Astrocyte (in vitro differentiated cells and primary cell): ENCODE results near the gene MYPOP. TPM values are rescaled to one million over a fixed set of nuclear protein-coding genes. Genes with fewer than 3 reads are reported as not detected.
A peak's percentile ranks its signal among the peaks of the same experiment; 100 is the strongest.

Experiments used
- DNase-seq: peaks from one replicate; pipeline ENCODE4 v3.0.0-alpha.2; 2010; ENCODE audit warnings: low read depth
- FAIRE-seq: peaks from 2 replicates; lab custom pipeline; 2011; peaks lifted over from hg19 to GRCh38; lab: Jason Lieb, UNC
- H2AFZ ChIP-seq: 2 replicates; pipeline ENCODE4 v1.6.0; 2012; ENCODE audit warnings: low read depth, low read length, inconsistent platforms
- H3K27ac ChIP-seq: 2 replicates; pipeline ENCODE4 v1.5.1; 2011; ENCODE audit warnings: low read depth, low read length, inconsistent platforms
- H3K27me3 ChIP-seq: 2 replicates; pipeline ENCODE4 v1.6.0; 2011; ENCODE audit warnings: low read length, inconsistent platforms; ENCODE audit not compliant: insufficient read depth
- H3K36me3 ChIP-seq: 2 replicates; pipeline ENCODE4 v1.5.1; 2011; ENCODE audit warnings: low read length, inconsistent platforms; ENCODE audit not compliant: insufficient read depth
- H3K4me1 ChIP-seq: 2 replicates; pipeline ENCODE4 v1.5.1; 2011; ENCODE audit warnings: low read length, inconsistent platforms; ENCODE audit not compliant: insufficient read depth
- H3K4me2 ChIP-seq: 2 replicates; pipeline ENCODE4 v1.6.0; 2012; ENCODE audit warnings: low read length, inconsistent platforms
- H3K4me3 ChIP-seq: 2 replicates; pipeline ENCODE4 v1.5.1; 2011; ENCODE audit warnings: low read depth, mild to moderate bottlenecking, low read length, inconsistent platforms; ENCODE audit not compliant: insufficient read depth
- H3K79me2 ChIP-seq: 2 replicates; pipeline ENCODE4 v1.6.0; 2012; ENCODE audit warnings: mild to moderate bottlenecking, low read length, inconsistent platforms; ENCODE audit not compliant: insufficient read depth
- H3K9ac ChIP-seq: 2 replicates; pipeline ENCODE4 v1.6.0; 2012; ENCODE audit warnings: mild to moderate bottlenecking, low read length, inconsistent platforms
- H3K9me3 ChIP-seq: 2 replicates; pipeline ENCODE4 v1.5.1; 2012; ENCODE audit warnings: low read depth, mild to moderate bottlenecking, low read length, inconsistent platforms; ENCODE audit not compliant: insufficient read depth
- H4K20me1 ChIP-seq: 2 replicates; pipeline ENCODE4 v1.6.0; 2012; ENCODE audit warnings: low read length, inconsistent platforms; ENCODE audit not compliant: insufficient read depth
- H3K27ac Mint-ChIP-seq: one replicate; pipeline ENCODE4 v1.8.0; 2021; ENCODE audit warnings: mild to moderate bottlenecking, mixed read lengths; ENCODE audit not compliant: unreplicated experiment
- H3K27me3 Mint-ChIP-seq: one replicate; pipeline ENCODE4 v1.8.0; 2021; ENCODE audit warnings: low read depth, mixed read lengths; ENCODE audit not compliant: unreplicated experiment
- H3K36me3 Mint-ChIP-seq: one replicate; pipeline ENCODE4 v1.8.0; 2021; ENCODE audit warnings: low read depth, mixed read lengths; ENCODE audit not compliant: unreplicated experiment
- H3K4me1 Mint-ChIP-seq: one replicate; pipeline ENCODE4 v1.8.0; 2021; ENCODE audit warnings: low read depth, mixed read lengths; ENCODE audit not compliant: unreplicated experiment
- H3K4me3 Mint-ChIP-seq: one replicate; pipeline ENCODE4 v1.8.0; 2021; ENCODE audit warnings: mild to moderate bottlenecking, moderate library complexity, mixed read lengths; ENCODE audit not compliant: unreplicated experiment
- H3K9me3 Mint-ChIP-seq: one replicate; pipeline ENCODE4 v1.8.0; 2021; ENCODE audit warnings: mild to moderate bottlenecking, mixed read lengths; ENCODE audit not compliant: unreplicated experiment
- EZH2 ChIP-seq: IDR thresholded peaks from 2 replicates; pipeline ENCODE4 v1.6.1; 2012; ENCODE audit warnings: mild to moderate bottlenecking, low read length, inconsistent platforms; ENCODE audit not compliant: insufficient read depth
- total RNA-seq: library from RNA; stranded (reverse); gene quantifications from 2 replicates; pipeline ENCODE4 v1.2.1, GENCODE V29; 2021
- TF ChIP-seq, protein P1 (sequence below): IDR thresholded peaks from 2 replicates; pipeline ENCODE4 v1.5.1; 2011; ENCODE audit warnings: low read depth, mild to moderate bottlenecking, inconsistent platforms, low read length, moderate library complexity; ENCODE audit not compliant: insufficient read depth

MYPOP gene
- total RNA-seq, 1 donor from 2014 or later: 11.0 TPM

DNA sequence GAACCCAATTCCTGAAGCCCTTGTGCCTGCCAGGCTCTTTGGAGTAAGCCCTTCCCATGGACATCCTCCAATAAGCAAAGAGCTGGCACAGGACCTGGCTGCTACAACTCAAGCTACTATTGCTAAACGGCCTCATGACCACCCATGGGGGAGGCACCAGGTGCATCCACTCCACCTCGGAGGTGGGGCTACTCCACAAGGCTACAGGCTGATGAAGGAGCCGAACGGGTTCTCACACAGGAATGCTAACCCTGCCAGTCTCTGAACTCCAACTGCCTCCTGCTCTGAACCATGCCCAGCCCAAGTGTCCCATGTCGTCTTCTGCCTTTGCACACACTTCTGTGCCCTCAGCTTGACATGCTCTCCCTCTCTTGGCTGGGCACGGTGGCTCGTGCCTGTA lies 49.4 kb downstream of the MYPOP start:
- Histone ChIP-seq H4K20me1 (peaks cover 41% of the 10 kb centered on the region), H3K4me2 (no peak overlapping the region), H3K27me3 (no peaks in the 10 kb centered on the region), H3K36me3 (peaks cover 37% of the 10 kb centered on the region), H2AFZ (no peak overlapping the region), H3K79me2 (peaks cover 27% of the 10 kb centered on the region), H3K9ac (no peak overlapping the region), H3K4me3 (no peak overlapping the region), H3K9me3 (no peaks in the 10 kb centered on the region), H3K27ac (no peak overlapping the region), H3K4me1 (no peaks in the 10 kb centered on the region)
- peaks cover 3% of the 10 kb centered on the region for H3K4me1 Mint-ChIP-seq
- H3K27ac Mint-ChIP-seq: no peak overlapping the region
- no peak for FAIRE-seq
- H3K27me3 Mint-ChIP-seq: no peaks in the 10 kb centered on the region
- no peak overlapping the region for H3K4me3 Mint-ChIP-seq
- no peak for TF ChIP-seq EZH2
- TF ChIP-seq, protein P1, sequence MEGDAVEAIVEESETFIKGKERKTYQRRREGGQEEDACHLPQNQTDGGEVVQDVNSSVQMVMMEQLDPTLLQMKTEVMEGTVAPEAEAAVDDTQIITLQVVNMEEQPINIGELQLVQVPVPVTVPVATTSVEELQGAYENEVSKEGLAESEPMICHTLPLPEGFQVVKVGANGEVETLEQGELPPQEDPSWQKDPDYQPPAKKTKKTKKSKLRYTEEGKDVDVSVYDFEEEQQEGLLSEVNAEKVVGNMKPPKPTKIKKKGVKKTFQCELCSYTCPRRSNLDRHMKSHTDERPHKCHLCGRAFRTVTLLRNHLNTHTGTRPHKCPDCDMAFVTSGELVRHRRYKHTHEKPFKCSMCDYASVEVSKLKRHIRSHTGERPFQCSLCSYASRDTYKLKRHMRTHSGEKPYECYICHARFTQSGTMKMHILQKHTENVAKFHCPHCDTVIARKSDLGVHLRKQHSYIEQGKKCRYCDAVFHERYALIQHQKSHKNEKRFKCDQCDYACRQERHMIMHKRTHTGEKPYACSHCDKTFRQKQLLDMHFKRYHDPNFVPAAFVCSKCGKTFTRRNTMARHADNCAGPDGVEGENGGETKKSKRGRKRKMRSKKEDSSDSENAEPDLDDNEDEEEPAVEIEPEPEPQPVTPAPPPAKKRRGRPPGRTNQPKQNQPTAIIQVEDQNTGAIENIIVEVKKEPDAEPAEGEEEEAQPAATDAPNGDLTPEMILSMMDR: no peak
- peaks cover 29% of the 10 kb centered on the region for H3K36me3 Mint-ChIP-seq
- no peaks in the 10 kb centered on the region for H3K9me3 Mint-ChIP-seq
- DNase-seq: no peak

DNA sequence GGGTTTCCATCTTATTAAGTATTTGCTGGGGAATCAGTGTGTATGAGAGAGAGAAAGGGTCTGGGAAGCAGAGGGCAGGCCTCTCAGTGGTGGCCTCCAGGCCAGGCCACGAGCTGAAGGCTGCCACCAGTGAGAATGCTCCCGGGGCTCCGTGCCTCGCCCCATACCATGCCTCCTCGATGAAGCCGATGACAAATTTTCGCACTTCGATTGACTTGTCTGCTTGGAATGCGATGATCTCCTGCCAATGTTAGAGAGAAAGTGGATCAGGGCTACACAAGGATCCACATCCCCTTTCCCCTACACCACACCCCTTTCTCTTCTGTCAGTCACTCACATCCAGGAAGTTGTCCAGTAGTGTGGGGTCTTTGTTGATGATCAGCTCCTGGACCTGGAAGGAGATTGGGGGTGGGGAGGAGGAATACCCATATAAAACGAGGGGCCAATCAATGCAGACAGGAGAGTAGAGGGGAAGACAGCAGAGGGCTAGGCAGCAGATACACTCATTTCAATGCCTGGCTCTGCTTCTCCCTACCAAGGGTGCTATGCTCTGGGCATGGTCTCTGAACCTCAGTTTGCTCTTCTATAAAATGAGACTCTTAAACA lies 50.2 kb downstream of the MYPOP start:
- no peaks in the 10 kb centered on the region for H3K9me3 Mint-ChIP-seq
- H3K36me3 Mint-ChIP-seq: peaks cover 31% of the 10 kb centered on the region
- H3K36me3 ChIP-seq: peaks cover 45% of the 10 kb centered on the region
- H3K4me3 ChIP-seq: no peak overlapping the region
- peak; percentile 27 for DNase-seq
- H4K20me1 ChIP-seq: peaks cover 40% of the 10 kb centered on the region
- H3K4me1 Mint-ChIP-seq: peaks cover 3% of the 10 kb centered on the region
- no peak overlapping the region for H3K27ac Mint-ChIP-seq
- H3K4me2 ChIP-seq: no peak overlapping the region
- TF ChIP-seq EZH2: no peak
- TF ChIP-seq, protein P1: no peak
- FAIRE-seq: no peak
- no peaks in the 10 kb centered on the region for H3K4me1 ChIP-seq
- no peak overlapping the region for H3K27ac ChIP-seq
- H3K9ac ChIP-seq: no peak overlapping the region
- no peaks in the 10 kb centered on the region for H3K27me3 Mint-ChIP-seq
- peak overlapping the region; percentile 60 for H3K4me3 Mint-ChIP-seq
- H2AFZ ChIP-seq: no peak overlapping the region
- peaks cover 25% of the 10 kb centered on the region for H3K79me2 ChIP-seq
- H3K27me3 ChIP-seq: no peaks in the 10 kb centered on the region
- no peaks in the 10 kb centered on the region for H3K9me3 ChIP-seq

DNA sequence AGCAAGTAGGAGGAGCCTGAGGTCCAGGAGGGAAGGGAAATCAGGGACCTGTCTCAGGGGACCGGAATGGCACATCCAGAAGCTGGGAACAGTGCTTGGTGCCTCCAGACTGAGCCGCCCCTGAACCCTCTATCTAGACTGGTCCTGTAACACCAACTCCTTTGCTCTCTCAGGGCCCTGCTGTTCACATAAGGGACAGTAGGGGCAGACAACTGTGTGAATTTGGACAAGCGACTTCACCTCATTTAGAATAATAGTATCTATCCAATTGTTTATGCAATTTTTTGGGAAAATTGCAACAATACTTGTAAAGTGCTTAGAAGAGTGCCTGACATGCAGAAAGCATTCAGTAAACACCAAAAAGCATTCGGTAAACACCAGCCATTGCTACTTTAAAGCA lies 53.5 kb downstream of the MYPOP start:
- DNase-seq (no peak), FAIRE-seq (no peak)
- H3K4me1 ChIP-seq: no peaks in the 10 kb centered on the region
- peaks cover 46% of the 10 kb centered on the region for H3K36me3 ChIP-seq
- peaks cover 30% of the 10 kb centered on the region for H3K36me3 Mint-ChIP-seq
- H3K27ac Mint-ChIP-seq: no peak overlapping the region
- no peak overlapping the region for H2AFZ ChIP-seq
- H3K27ac ChIP-seq: no peak overlapping the region
- H3K79me2 ChIP-seq: no peaks in the 10 kb centered on the region
- H3K4me2 ChIP-seq: no peak overlapping the region
- H4K20me1 ChIP-seq: peaks cover 26% of the 10 kb centered on the region
- H3K4me3 ChIP-seq: no peak overlapping the region
- H3K9ac ChIP-seq: no peak overlapping the region
- H3K9me3 ChIP-seq: no peaks in the 10 kb centered on the region
- no peak for TF ChIP-seq EZH2
- TF ChIP-seq, protein P1: peak; percentile 34
- no peaks in the 10 kb centered on the region for H3K9me3 Mint-ChIP-seq
- H3K27me3 Mint-ChIP-seq: no peaks in the 10 kb centered on the region
- H3K4me3 Mint-ChIP-seq: no peak overlapping the region
- H3K4me1 Mint-ChIP-seq: peaks cover 3% of the 10 kb centered on the region
- H3K27me3 ChIP-seq: no peaks in the 10 kb centered on the region
